Measurements from ENCODE around the gene TCF4. TPM values are rescaled to one million over a fixed set of nuclear protein-coding genes. Genes with fewer than 3 reads are reported as not detected.
A peak's percentile ranks its signal among the peaks of the same experiment; 100 is the strongest.

Gene TCF4
- polyA plus RNA-seq, 2 donors: 3.7 to 4.8 TPM

- Histone ChIP-seq H3K27ac (ENCODE audit: low read depth in 2 of 2, low read length in 1 of 2) (no peak overlapping the region), H3K9me3 (ENCODE audit: control insufficient read depth in 2 of 2, insufficient read depth in 1 of 2, low read depth in 1 of 2, low read length in 1 of 2) (no peaks in the 10 kb centered on the region), H3K4me3 (ENCODE audit: low read depth in 1 of 2, low read length in 2 of 2) (no peak overlapping the region), H3K36me3 (ENCODE audit: control insufficient read depth in 2 of 2, insufficient read depth in 2 of 2, low read length in 1 of 2) (no peaks in the 10 kb centered on the region), H3K4me1 (ENCODE audit: control insufficient read depth in 2 of 2, insufficient read depth in 2 of 2, low read length in 1 of 2) (no peaks in the 10 kb centered on the region), H3K27me3 (ENCODE audit: control insufficient read depth in 1 of 2, insufficient read depth in 2 of 2, low read length in 2 of 2) (no peaks in the 10 kb centered on the region)
- WGBS, 2 donors: 85 to 91% methylated on average over 6 of the region's 6 CpGs
Measured at GRCh38 chr18:55609160-55609825, 21.3 kb upstream of the TCF4 start.

- H3K9me3 ChIP-seq (ENCODE audit: control insufficient read depth in 2 of 2, insufficient read depth in 1 of 2, low read depth in 1 of 2, low read length in 1 of 2): no peaks in the 10 kb centered on the region
- no peaks in the 10 kb centered on the region for H3K27me3 ChIP-seq (ENCODE audit: control insufficient read depth in 1 of 2, insufficient read depth in 2 of 2, low read length in 2 of 2)
- H3K4me1 ChIP-seq (ENCODE audit: control insufficient read depth in 2 of 2, insufficient read depth in 2 of 2, low read length in 1 of 2): no peaks in the 10 kb centered on the region
- no peak overlapping the region for H3K4me3 ChIP-seq (ENCODE audit: low read depth in 1 of 2, low read length in 2 of 2)
- H3K36me3 ChIP-seq (ENCODE audit: control insufficient read depth in 2 of 2, insufficient read depth in 2 of 2, low read length in 1 of 2): no peaks in the 10 kb centered on the region
- H3K27ac ChIP-seq (ENCODE audit: low read depth in 2 of 2, low read length in 1 of 2): no peak overlapping the region
- WGBS, 2 donors: 76 to 87% methylated on average over 4 of the region's 4 CpGs
Measured at GRCh38 chr18:55608497-55608896, 20.5 kb upstream of the TCF4 start.

- H3K4me3 ChIP-seq (ENCODE audit: low read depth in 1 of 2, low read length in 2 of 2): no peak overlapping the region
- WGBS, 2 donors: 91 to 92% methylated on average over 2 of the region's 2 CpGs
- H3K27me3 ChIP-seq (ENCODE audit: control insufficient read depth in 1 of 2, insufficient read depth in 2 of 2, low read length in 2 of 2): no peaks in the 10 kb centered on the region
- H3K4me1 ChIP-seq (ENCODE audit: control insufficient read depth in 2 of 2, insufficient read depth in 2 of 2, low read length in 1 of 2): no peaks in the 10 kb centered on the region
- no peaks in the 10 kb centered on the region for H3K9me3 ChIP-seq (ENCODE audit: control insufficient read depth in 2 of 2, insufficient read depth in 1 of 2, low read depth in 1 of 2, low read length in 1 of 2)
- no peak overlapping the region for H3K27ac ChIP-seq (ENCODE audit: low read depth in 2 of 2, low read length in 1 of 2)
- H3K36me3 ChIP-seq (ENCODE audit: control insufficient read depth in 2 of 2, insufficient read depth in 2 of 2, low read length in 1 of 2): no peaks in the 10 kb centered on the region
Measured at GRCh38 chr18:55607773-55608172, 19.8 kb upstream of the TCF4 start.

- WGBS, 2 donors: 74 to 79% methylated on average over 7 of the region's 7 CpGs
- Histone ChIP-seq H3K9me3 (ENCODE audit: control insufficient read depth in 2 of 2, insufficient read depth in 1 of 2, low read depth in 1 of 2, low read length in 1 of 2) (no peaks in the 10 kb centered on the region), H3K27me3 (ENCODE audit: control insufficient read depth in 1 of 2, insufficient read depth in 2 of 2, low read length in 2 of 2) (no peaks in the 10 kb centered on the region), H3K4me1 (ENCODE audit: control insufficient read depth in 2 of 2, insufficient read depth in 2 of 2, low read length in 1 of 2) (no peaks in the 10 kb centered on the region), H3K4me3 (ENCODE audit: low read depth in 1 of 2, low read length in 2 of 2) (no peak overlapping the region), H3K27ac (ENCODE audit: low read depth in 2 of 2, low read length in 1 of 2) (no peak overlapping the region), H3K36me3 (ENCODE audit: control insufficient read depth in 2 of 2, insufficient read depth in 2 of 2, low read length in 1 of 2) (no peaks in the 10 kb centered on the region)
Measured at GRCh38 chr18:55605733-55606338, 17.8 kb upstream of the TCF4 start.

GRCh38 chr18:55603775-55604174 lies 15.8 kb upstream of the TCF4 start:
- Histone ChIP-seq H3K27me3 (ENCODE audit: control insufficient read depth in 1 of 2, insufficient read depth in 2 of 2, low read length in 2 of 2) (no peaks in the 10 kb centered on the region), H3K27ac (ENCODE audit: low read depth in 2 of 2, low read length in 1 of 2) (no peak overlapping the region), H3K4me3 (ENCODE audit: low read depth in 1 of 2, low read length in 2 of 2) (no peak overlapping the region), H3K9me3 (ENCODE audit: control insufficient read depth in 2 of 2, insufficient read depth in 1 of 2, low read depth in 1 of 2, low read length in 1 of 2) (no peaks in the 10 kb centered on the region), H3K36me3 (ENCODE audit: control insufficient read depth in 2 of 2, insufficient read depth in 2 of 2, low read length in 1 of 2) (no peaks in the 10 kb centered on the region), H3K4me1 (ENCODE audit: control insufficient read depth in 2 of 2, insufficient read depth in 2 of 2, low read length in 1 of 2) (no peaks in the 10 kb centered on the region)
- 90 to 91% methylated on average over 5 of the region's 5 CpGs for WGBS, 2 donors

- WGBS, 2 donors: 88 to 96% methylated on average over 2 of the region's 2 CpGs
- no peaks in the 10 kb centered on the region for H3K4me1 ChIP-seq (ENCODE audit: control insufficient read depth in 2 of 2, insufficient read depth in 2 of 2, low read length in 1 of 2)
- no peaks in the 10 kb centered on the region for H3K27me3 ChIP-seq (ENCODE audit: control insufficient read depth in 1 of 2, insufficient read depth in 2 of 2, low read length in 2 of 2)
- no peaks in the 10 kb centered on the region for H3K9me3 ChIP-seq (ENCODE audit: control insufficient read depth in 2 of 2, insufficient read depth in 1 of 2, low read depth in 1 of 2, low read length in 1 of 2)
- no peak overlapping the region for H3K27ac ChIP-seq (ENCODE audit: low read depth in 2 of 2, low read length in 1 of 2)
- H3K4me3 ChIP-seq (ENCODE audit: low read depth in 1 of 2, low read length in 2 of 2): no peak overlapping the region
- no peaks in the 10 kb centered on the region for H3K36me3 ChIP-seq (ENCODE audit: control insufficient read depth in 2 of 2, insufficient read depth in 2 of 2, low read length in 1 of 2)
Measured at GRCh38 chr18:55593888-55594287, 5.9 kb upstream of the TCF4 start.

- 81 to 82% methylated on average over 4 of the region's 4 CpGs for WGBS, 2 donors
- Histone ChIP-seq H3K9me3 (ENCODE audit: control insufficient read depth in 2 of 2, insufficient read depth in 1 of 2, low read depth in 1 of 2, low read length in 1 of 2) (no peaks in the 10 kb centered on the region), H3K36me3 (ENCODE audit: control insufficient read depth in 2 of 2, insufficient read depth in 2 of 2, low read length in 1 of 2) (no peaks in the 10 kb centered on the region)
Measured at GRCh38 chr18:55592572-55592971, 4.6 kb upstream of the TCF4 start.

GRCh38 chr18:55592106-55592505 lies 4.1 kb upstream of the TCF4 start:
- WGBS, 2 donors: 79 to 95% methylated on average over 1 of the region's 1 CpG
- Histone ChIP-seq H3K36me3 (ENCODE audit: control insufficient read depth in 2 of 2, insufficient read depth in 2 of 2, low read length in 1 of 2) (no peaks in the 10 kb centered on the region), H3K4me3 (ENCODE audit: low read depth in 1 of 2, low read length in 2 of 2) (no peak overlapping the region), H3K9me3 (ENCODE audit: control insufficient read depth in 2 of 2, insufficient read depth in 1 of 2, low read depth in 1 of 2, low read length in 1 of 2) (no peaks in the 10 kb centered on the region), H3K27me3 (ENCODE audit: control insufficient read depth in 1 of 2, insufficient read depth in 2 of 2, low read length in 2 of 2) (no peaks in the 10 kb centered on the region), H3K4me1 (ENCODE audit: control insufficient read depth in 2 of 2, insufficient read depth in 2 of 2, low read length in 1 of 2) (no peaks in the 10 kb centered on the region), H3K27ac (ENCODE audit: low read depth in 2 of 2, low read length in 1 of 2) (no peak overlapping the region)

More at GRCh38 chr18:55592572-55592971, 4.6 kb upstream of the TCF4 start:
- H3K27me3 ChIP-seq (ENCODE audit: control insufficient read depth in 1 of 2, insufficient read depth in 2 of 2, low read length in 2 of 2): no peaks in the 10 kb centered on the region
- H3K4me1 ChIP-seq (ENCODE audit: control insufficient read depth in 2 of 2, insufficient read depth in 2 of 2, low read length in 1 of 2): no peaks in the 10 kb centered on the region
- H3K4me3 ChIP-seq (ENCODE audit: low read depth in 1 of 2, low read length in 2 of 2): no peak overlapping the region
- no peak overlapping the region for H3K27ac ChIP-seq (ENCODE audit: low read depth in 2 of 2, low read length in 1 of 2)

GRCh38 chr18:55589625-55590291 lies 1.8 kb upstream of the TCF4 start:
- H3K4me1 ChIP-seq (ENCODE audit: control insufficient read depth in 2 of 2, insufficient read depth in 2 of 2, low read length in 1 of 2): no peaks in the 10 kb centered on the region
- peak overlapping the region; percentile 48 to 98 for H3K4me3 ChIP-seq (ENCODE audit: low read depth in 1 of 2, low read length in 2 of 2)
- no peaks in the 10 kb centered on the region for H3K36me3 ChIP-seq (ENCODE audit: control insufficient read depth in 2 of 2, insufficient read depth in 2 of 2, low read length in 1 of 2)
- WGBS, 2 donors: 3 to 4% methylated on average over 32 to 37 of the region's 37 CpGs
- no peaks in the 10 kb centered on the region for H3K9me3 ChIP-seq (ENCODE audit: control insufficient read depth in 2 of 2, insufficient read depth in 1 of 2, low read depth in 1 of 2, low read length in 1 of 2)
- peak overlapping the region; percentile 76 to 89 for H3K27ac ChIP-seq (ENCODE audit: low read depth in 2 of 2, low read length in 1 of 2)
- H3K27me3 ChIP-seq (ENCODE audit: control insufficient read depth in 1 of 2, insufficient read depth in 2 of 2, low read length in 2 of 2): no peaks in the 10 kb centered on the region

Data from esophagus (tissue), 2 donors.